Stimulated activated CD8-positive, alpha-beta memory T cell treated with anti-CD3 and anti-CD28 coated beads, Interleukin-15, amount 100 ng/mL, for 1 hour (primary cell): Measurements from ENCODE around the gene ASTN2.

Experiments
- DNase-seq: peaks from one replicate; pipeline ENCODE4 v3.0.0-alpha.2; 2020; ENCODE audit warnings: low read depth

ASTN2 gene

GRCh38 chr9:116416421-116416820 is 998.4 kb downstream of the ASTN2 start:
- no peak for DNase-seq

GRCh38 chr9:116414374-116414773 is 1000.5 kb downstream of the ASTN2 start:
- no peak for DNase-seq

- DNase-seq: no peak
These were observed 1003.4 kb downstream of the ASTN2 start for GRCh38 chr9:116411506-116411905.

- DNase-seq: no peak
These were observed 1005.2 kb downstream of the ASTN2 start for GRCh38 chr9:116409638-116410037.

GRCh38 chr9:116409129-116409528 is 1005.7 kb downstream of the ASTN2 start:
- DNase-seq: no peak

DNA sequence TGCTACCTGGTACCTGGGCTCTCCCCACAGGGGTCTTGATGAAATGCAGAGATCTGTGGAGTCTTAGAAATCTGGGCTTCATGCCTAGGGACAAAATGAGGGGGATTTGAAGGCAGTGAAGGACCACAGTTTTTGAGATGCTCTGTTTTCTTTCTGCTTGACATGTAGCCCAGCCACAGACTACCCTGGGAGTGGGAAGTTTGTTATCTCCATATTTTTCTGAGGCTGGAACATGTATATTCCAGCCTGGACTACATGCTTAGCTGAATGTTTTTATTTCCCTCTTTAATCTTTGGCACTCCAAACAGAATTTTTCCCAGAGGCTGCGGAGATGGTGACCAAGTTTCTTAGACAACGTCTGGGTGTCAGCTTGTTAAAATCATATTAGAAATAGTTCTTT is 1008.4 kb downstream of the ASTN2 start:
- no peak for DNase-seq

DNA sequence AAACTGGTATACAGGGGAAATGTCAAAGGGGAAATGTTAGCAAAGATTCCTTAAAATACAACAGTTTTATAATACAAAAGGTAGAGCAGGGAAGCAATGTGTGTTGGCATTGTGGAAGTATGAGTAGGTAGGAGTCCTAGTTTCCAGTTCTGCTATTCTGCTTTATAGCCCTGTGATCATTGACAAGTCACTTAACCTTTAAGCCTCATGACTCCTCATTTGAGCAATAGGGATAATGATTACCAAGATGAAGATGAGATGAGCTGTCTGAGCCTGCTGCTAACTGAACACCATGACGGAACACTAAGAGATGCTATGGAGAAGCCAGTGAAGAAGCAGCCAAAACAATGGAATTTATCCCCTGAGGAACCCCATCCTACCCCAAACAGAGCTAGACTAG is 1009.5 kb downstream of the ASTN2 start:
- DNase-seq: no peak

DNA sequence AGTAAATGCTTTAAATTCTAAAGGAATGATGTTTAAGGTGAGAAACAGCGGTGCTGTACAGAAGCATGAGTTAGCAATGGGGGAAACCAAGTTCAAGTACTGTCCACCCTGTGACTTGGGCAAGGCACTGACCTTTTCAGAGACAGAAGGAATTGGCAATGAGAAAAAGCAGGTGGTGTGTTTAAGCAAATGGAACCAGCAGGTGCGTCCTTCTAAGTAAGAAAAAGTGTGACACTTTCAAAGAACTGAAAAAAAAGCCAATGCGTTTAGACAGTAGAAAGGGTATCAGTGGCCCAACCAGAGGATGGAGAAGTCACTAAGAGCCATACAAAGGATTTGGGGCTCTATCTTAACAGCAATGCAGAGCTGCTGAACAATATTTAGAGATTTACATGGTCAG is 1010.6 kb downstream of the ASTN2 start:
- no peak for DNase-seq

DNA sequence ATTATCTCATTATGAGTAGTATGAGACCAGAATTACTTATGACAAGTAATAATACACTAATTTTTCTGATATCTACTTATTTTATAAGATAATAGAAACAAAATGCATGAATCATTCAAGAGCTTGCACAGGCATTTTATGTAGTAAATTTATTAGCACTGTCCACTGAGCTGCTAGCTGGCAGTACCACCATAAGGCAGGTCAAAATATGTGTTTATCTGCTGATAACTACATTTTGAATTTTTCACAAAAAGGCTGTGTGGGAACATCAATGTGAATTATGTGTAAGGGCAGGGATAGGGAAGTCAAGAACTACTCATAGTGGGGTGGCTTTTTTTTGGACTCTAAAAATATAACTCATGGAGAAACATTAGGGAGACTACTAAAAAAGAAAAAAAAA is 1011.7 kb downstream of the ASTN2 start:
- no peak for DNase-seq

GRCh38 chr9:116395699-116396037 is 1019.2 kb downstream of the ASTN2 start:
- no peak for DNase-seq

- no peak for DNase-seq
These were observed 1019.8 kb downstream of the ASTN2 start for GRCh38 chr9:116394894-116395698.

- DNase-seq: no peak
These were observed 1020.8 kb downstream of the ASTN2 start for GRCh38 chr9:116394070-116394469.

DNA sequence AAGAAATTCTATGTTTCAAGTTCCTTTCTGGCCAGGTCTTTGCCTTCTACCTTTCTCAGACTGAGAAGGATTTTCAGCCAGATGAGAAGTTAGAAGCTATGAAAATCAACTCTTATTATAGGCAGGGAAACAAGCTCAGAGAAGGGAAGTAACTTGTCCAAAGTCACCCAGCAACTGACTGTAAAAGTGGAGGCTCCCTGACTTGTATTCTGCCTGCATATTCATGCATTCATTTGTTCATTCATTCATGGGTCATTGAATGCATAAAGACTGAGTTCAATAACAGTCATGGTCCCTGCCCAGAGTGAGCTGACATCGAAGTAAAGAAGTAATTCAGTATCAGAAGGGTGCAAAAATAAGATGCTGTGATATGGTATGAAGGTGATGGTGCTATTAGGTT is 1021.7 kb downstream of the ASTN2 start:
- DNase-seq: no peak

- DNase-seq: no peak
These were observed 1023.5 kb downstream of the ASTN2 start for GRCh38 chr9:116391306-116391900.

GRCh38 chr9:116390303-116391228 is 1024.3 kb downstream of the ASTN2 start:
- DNase-seq: no peak

DNA sequence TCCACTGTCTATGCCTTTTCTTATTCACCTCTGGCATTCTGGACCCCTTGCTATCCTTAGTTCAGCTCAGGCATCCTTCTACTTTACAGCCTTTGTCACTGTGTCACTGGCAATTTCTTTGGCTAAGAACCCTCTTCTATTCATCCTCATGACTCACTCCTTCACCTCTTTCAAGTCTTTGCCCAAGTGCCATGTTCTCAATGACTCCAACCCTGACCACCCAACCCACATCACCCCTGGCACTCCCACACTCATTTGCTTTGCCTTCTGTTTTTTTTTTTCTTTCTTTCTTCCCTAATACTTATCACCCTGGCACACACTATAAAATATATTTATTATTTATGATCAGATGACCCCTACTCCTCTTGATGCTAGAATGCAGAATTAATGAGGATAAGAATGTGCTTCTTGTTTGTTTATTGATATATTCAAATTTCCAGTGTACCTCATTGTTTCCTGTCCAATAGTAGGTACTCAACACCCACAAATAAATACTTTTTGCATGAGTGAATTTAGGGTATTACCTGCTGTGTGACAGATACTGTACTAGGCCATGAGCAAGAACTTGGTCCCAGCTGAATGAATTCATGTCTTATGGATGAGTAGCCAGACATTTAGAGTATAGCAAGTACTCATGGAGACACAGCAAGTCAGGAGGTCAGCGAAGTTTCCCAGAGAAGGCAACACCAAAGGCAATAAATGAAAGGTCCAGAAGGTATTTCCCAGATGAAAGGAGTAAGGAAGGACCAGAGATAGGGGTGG is 1025.1 kb downstream of the ASTN2 start:
- no peak for DNase-seq

- no peak for DNase-seq
These were observed 1026.7 kb downstream of the ASTN2 start for GRCh38 chr9:116387934-116388698.

DNA sequence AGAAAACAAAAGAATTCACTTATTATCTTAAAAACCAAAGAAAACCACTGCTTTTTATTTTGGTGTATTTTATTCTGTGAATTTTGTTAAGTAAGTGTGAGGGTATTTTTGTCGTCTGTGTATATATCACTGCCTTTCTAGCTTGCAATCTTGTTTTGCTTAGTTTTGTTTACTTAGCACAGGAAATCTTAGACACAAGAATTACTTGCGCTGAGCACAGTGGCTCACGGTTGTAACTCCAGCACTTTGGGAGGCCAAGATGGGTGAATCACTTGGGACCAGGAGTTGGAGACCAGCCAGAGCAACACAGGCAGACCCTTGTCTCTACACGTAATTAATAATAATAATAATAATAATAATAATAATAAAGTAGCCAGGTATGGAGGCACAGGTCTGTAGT is 1030.9 kb downstream of the ASTN2 start:
- no peak for DNase-seq

- no peak for DNase-seq
These were observed 1031.7 kb downstream of the ASTN2 start for GRCh38 chr9:116383133-116383532.

GRCh38 chr9:116382053-116382452 is 1032.8 kb downstream of the ASTN2 start:
- no peak for DNase-seq

GRCh38 chr9:116381350-116381749 is 1033.5 kb downstream of the ASTN2 start:
- no peak for DNase-seq
